ENCODE results near the gene CCDC200.
"Not testable (repeated sequence)": the region's sequence is repeated elsewhere in the genome, so short reads cannot be mapped to it uniquely, and the experiment has no call there.

DNA sequence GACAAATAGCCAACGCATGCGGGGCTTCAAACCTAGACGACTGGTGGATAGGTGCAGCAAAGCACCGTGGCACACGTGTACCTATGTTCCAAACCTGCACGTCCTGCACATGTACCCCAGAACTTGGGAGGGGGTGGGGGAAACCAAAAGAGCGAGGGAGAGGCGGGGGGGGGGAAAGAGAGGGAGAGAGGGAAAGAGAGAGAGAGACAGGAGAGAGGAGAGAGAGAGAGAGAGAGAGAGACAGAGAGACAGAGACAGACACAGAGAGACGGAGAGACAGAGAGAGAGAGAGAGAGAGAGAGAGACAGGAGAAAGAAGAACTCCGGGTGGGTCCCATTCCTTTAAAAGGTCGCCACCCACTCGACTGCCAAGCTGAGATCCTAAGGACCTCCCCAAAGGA is 44.1 kb upstream of the CCDC200 start:
- TF ChIP-seq POLR2A (IDR thresholded peaks at IDR 0.05; ENCODE audit: low read length); ZSCAN20 (CRISPR knock-in tag; IDR thresholded peaks at IDR 0.05): not testable (repeated sequence)

Measured in A549 (cell line).